IMR-90 (cell line): ENCODE results near the gene CADM4. TPM values are rescaled to one million over a fixed set of nuclear protein-coding genes. Genes with fewer than 3 reads are reported as not detected.

Experiments used
- ATAC-seq: fragments of 200-7000 bp; cut with Tn5 transposase; 2 replicates; pipeline ENCODE4 v1.9.1; 2020; ENCODE audit warnings: low read depth, mild to moderate bottlenecking, moderate library complexity
- BruUV-seq: library from RNA; stranded (reverse); fragments of 400-500 nt; replicated peaks from 2 replicates; lab custom pipeline; 2021; lab: Mats Ljungman, UMichigan
- CTCF ChIA-PET: fragments of 300-600 bp; formaldehyde crosslinking; extraction: SDS; loops from one replicate; lab custom pipeline; 2021; ENCODE audit warnings: antibody characterized with exemption; lab: Yijun Ruan, JAX
- POLR2A ChIA-PET: fragments of 300-600 bp; sonication (Branson Sonifier 250); formaldehyde crosslinking; loops from one replicate; lab custom pipeline; 2022; ENCODE audit warnings: antibody characterized with exemption; ENCODE audit not compliant: unreplicated experiment; lab: Charles Lee
- DNase-seq: peaks from one replicate; pipeline ENCODE4 v3.0.0; 2013
- H2AFZ ChIP-seq: replicated peaks from 2 replicates; pipeline ENCODE3; 2013; ENCODE audit warnings: low read length, mild to moderate bottlenecking; ENCODE audit not compliant: poor library complexity
- H2AK5ac ChIP-seq: 2 replicates; pipeline ENCODE4 v1.6.1; 2013; ENCODE audit warnings: low read depth, low read length, inconsistent platforms
- H2AK9ac ChIP-seq: replicated peaks from 2 replicates; pipeline ENCODE3; 2013; ENCODE audit warnings: mild to moderate bottlenecking, low read depth, low read length, moderate library complexity; ENCODE audit not compliant: poor library complexity
- H2BK120ac ChIP-seq: 2 replicates; pipeline ENCODE4 v1.6.1; 2013; ENCODE audit warnings: low read depth, low read length, inconsistent platforms
- H2BK15ac ChIP-seq: 3 replicates; pipeline ENCODE4 v1.6.1; 2013; ENCODE audit warnings: low read depth, low read length, inconsistent platforms
- H2BK20ac ChIP-seq: 2 replicates; pipeline ENCODE4 v1.6.1; 2013; ENCODE audit warnings: low read depth, mild to moderate bottlenecking, inconsistent platforms, low read length, moderate library complexity
- H2BK5ac ChIP-seq: 2 replicates; pipeline ENCODE4 v1.6.1; 2013; ENCODE audit warnings: mild to moderate bottlenecking, low read depth, low read length, inconsistent platforms; ENCODE audit not compliant: poor library complexity, severe bottlenecking
- H3K14ac ChIP-seq: replicated peaks from 2 replicates; pipeline ENCODE4 v1.6.1; 2013; ENCODE audit warnings: low read depth, low read length, inconsistent platforms
- H3K18ac ChIP-seq: 2 replicates; pipeline ENCODE4 v1.6.1; 2013; ENCODE audit warnings: low read depth, low read length, control low read depth
- H3K23ac ChIP-seq: 2 replicates; pipeline ENCODE4 v1.6.1; 2013; ENCODE audit warnings: low read depth, low read length, inconsistent platforms
- H3K27ac ChIP-seq: 2 replicates; pipeline ENCODE4 v1.5.1; 2013; ENCODE audit warnings: mild to moderate bottlenecking, control low read depth, low read length; ENCODE audit not compliant: insufficient read depth
- H3K27me3 ChIP-seq: 2 replicates; pipeline ENCODE4 v1.6.1; 2013; ENCODE audit warnings: low read length; ENCODE audit not compliant: control insufficient read depth, insufficient read depth
- H3K36me3 ChIP-seq: 2 replicates; pipeline ENCODE4 v1.6.1; 2013; ENCODE audit warnings: low read length, mixed read lengths; ENCODE audit not compliant: control insufficient read depth, insufficient read depth
- H3K4ac ChIP-seq: 2 replicates; pipeline ENCODE4 v1.6.1; 2013; ENCODE audit warnings: low read depth, low read length, inconsistent platforms
- H3K4me1 ChIP-seq: 2 replicates; pipeline ENCODE4 v1.6.1; 2013; ENCODE audit warnings: low read length, mixed read lengths; ENCODE audit not compliant: control insufficient read depth, insufficient read depth
- H3K4me2 ChIP-seq: 2 replicates; pipeline ENCODE4 v1.6.1; 2013; ENCODE audit warnings: low read depth, mild to moderate bottlenecking, control low read depth, low read length, moderate library complexity
- H3K4me3 ChIP-seq: 2 replicates; pipeline ENCODE4 v1.5.1; 2013; ENCODE audit warnings: low read depth, mild to moderate bottlenecking, control low read depth, low read length, moderate library complexity; ENCODE audit not compliant: insufficient read depth
- H3K56ac ChIP-seq: 2 replicates; pipeline ENCODE4 v1.6.1; 2013; ENCODE audit warnings: low read length, inconsistent platforms; ENCODE audit not compliant: insufficient read depth; ENCODE audit errors: extremely low read depth
- H3K79me1 ChIP-seq, 2 experiments: 2 replicates each; pipeline ENCODE4 v1.6.1; 2013; ENCODE audit warnings: low read length in 2 of 2, inconsistent platforms in 1 of 2, low read depth in 1 of 2
- H3K9ac ChIP-seq: 2 replicates; pipeline ENCODE4 v1.6.1; 2013; ENCODE audit warnings: low read depth, low read length, control low read depth
- H3K9me1 ChIP-seq: 2 replicates; pipeline ENCODE4 v1.6.1; 2013; ENCODE audit warnings: low read length, inconsistent platforms; ENCODE audit not compliant: insufficient read depth
- H3K9me3 ChIP-seq: 2 replicates; pipeline ENCODE4 v1.6.1; 2013; ENCODE audit warnings: low read length; ENCODE audit not compliant: control insufficient read depth, insufficient read depth
- H4K20me1 ChIP-seq: 2 replicates; pipeline ENCODE4 v1.6.1; 2013; ENCODE audit warnings: low read length, inconsistent platforms; ENCODE audit not compliant: insufficient read depth
- H4K5ac ChIP-seq: 2 replicates; pipeline ENCODE4 v1.6.1; 2013; ENCODE audit warnings: mild to moderate bottlenecking, low read depth, low read length, control low read depth
- H4K8ac ChIP-seq, 2 experiments: 2 replicates each; pipeline ENCODE4 v1.6.1; 2013; ENCODE audit warnings: low read depth in 2 of 2, low read length in 2 of 2, control low read depth in 1 of 2, inconsistent platforms in 1 of 2
- H4K91ac ChIP-seq: 2 replicates; pipeline ENCODE4 v1.6.1; 2013; ENCODE audit warnings: low read depth, low read length, inconsistent platforms; ENCODE audit not compliant: insufficient read depth
- CHD1 ChIP-seq: IDR thresholded peaks from 2 replicates; pipeline ENCODE4 v1.6.1; 2012; ENCODE audit warnings: low read depth, low read length, improper control_type of control experiment
- CTCF ChIP-seq: conservative IDR thresholded peaks from 2 replicates; pipeline ENCODE4 v1.5.1; 2012; ENCODE audit warnings: mild to moderate bottlenecking, low read depth, low read length, improper control_type of control experiment
- MAFK ChIP-seq: IDR thresholded peaks from 2 replicates; pipeline ENCODE4 v1.6.1; 2012; ENCODE audit warnings: low read depth, low read length, improper control_type of control experiment
- NFE2L2 ChIP-seq: fragments of 150-350 bp; IDR thresholded peaks from 2 replicates; pipeline ENCODE4 v1.6.1; 2016; ENCODE audit warnings: low read depth, mild to moderate bottlenecking, low read length
- RAD21 ChIP-seq: IDR thresholded peaks from 2 replicates; pipeline ENCODE4 v1.6.1; 2012; ENCODE audit warnings: low read length, improper control_type of control experiment
- SMC3 ChIP-seq: fragments of 150-350 bp; IDR thresholded peaks from 2 replicates; pipeline ENCODE4 v1.6.1; 2016; ENCODE audit warnings: low read depth, mild to moderate bottlenecking, antibody characterized with exemption, low read length, moderate library complexity
- WGBS, 2 experiments: methylation state at CpG; one replicate each; pipeline versions ENCODE4 v1.1.5 to v1.1.7; 2013; ENCODE audit warnings: missing lambda C conversion rate in 2 of 2; ENCODE audit not compliant: insufficient read length in 1 of 2; ENCODE audit errors: extremely low coverage in 2 of 2; 5-methylcytosine and 5-hydroxymethylcytosine counted together
- dilution Hi-C: fragments of 300-500 bp; cut with HindIII; formaldehyde crosslinking; loops from one replicate; pipeline ENCODE4 v1.14.3; 2018; ENCODE audit warnings: low sequenced_read_pairs; ENCODE audit not compliant: unreplicated experiment
- in situ Hi-C: fragments of 300-500 bp; cut with MboI; formaldehyde crosslinking; loops from 3 replicates; pipeline ENCODE4 v1.14.3; 2019; ENCODE audit warnings: low sequenced_read_pairs, inconsistent platforms, mixed read lengths
- intact Hi-C: fragments of 100-400 bp; cut with micrococcal nuclease; formaldehyde crosslinking; loops from 2 replicates; pipeline ENCODE4 v1.10.0; 2022
- polyA plus RNA-seq, 3 experiments: library from polyadenylated mRNA; depleted of rRNA; stranded (reverse); fragments of >200 nt; gene quantifications; 2 replicates each; pipeline ENCODE4 v1.2.3, GENCODE V29; 2012; ENCODE audit warnings: low replicate concordance in 1 of 3
- total RNA-seq: library from RNA; depleted of rRNA; stranded (reverse); fragments of >200 nt; gene quantifications from 2 replicates; pipeline ENCODE4 v1.2.3, GENCODE V29; 2012

CADM4 gene
- total and polyA plus RNA-seq, 2 of the 4 experiments (the other 2 are of a cell fraction): 2.0 to 4.9 TPM

- Histone ChIP-seq H3K9ac (no peak overlapping the region), H3K4me3 (no peak overlapping the region), H2AFZ (no peak overlapping the region), H3K14ac (no peak overlapping the region), H4K20me1 (no peaks in the 10 kb centered on the region), H2BK20ac (no peak overlapping the region), H2AK9ac (no peak overlapping the region), H3K9me3 (no peaks in the 10 kb centered on the region), H3K79me1 (peaks cover 7 to 18% of the 10 kb centered on the region in 2 experiments), H4K8ac (no peak overlapping the region), H3K27me3 (no peaks in the 10 kb centered on the region), H4K5ac (no peak overlapping the region), H3K27ac (no peak overlapping the region), H2BK15ac (no peak overlapping the region), H4K91ac (no peak overlapping the region), H2BK5ac (no peak overlapping the region), H3K18ac (no peak overlapping the region), H2AK5ac (no peak overlapping the region), H3K9me1 (peaks cover 3% of the 10 kb centered on the region), H2BK120ac (no peak overlapping the region), H3K4me1 (peaks cover 5% of the 10 kb centered on the region), H3K56ac (no peak overlapping the region), H3K4me2 (no peak overlapping the region), H3K23ac (no peak overlapping the region), H3K4ac (no peak overlapping the region), H3K36me3 (no peaks in the 10 kb centered on the region)
- in situ Hi-C loops (no loop called here), intact Hi-C loops (no loop called here), dilution Hi-C loops (no loop called here)
- no peak for ATAC-seq
- ChIA-PET POLR2A (no interaction called here), CTCF (no interaction called here)
- BruUV-seq: no TSS peak
- TF ChIP-seq SMC3: no peak
- TF ChIP-seq NFE2L2: no peak
- TF ChIP-seq MAFK: no peak
- TF ChIP-seq RAD21: no peak
- no peak for TF ChIP-seq CTCF
- TF ChIP-seq CHD1: no peak
- 71% methylated on average over 1 of the region's 3 CpGs; no CpG with 5 or more reads in 1 of the 2 experiments for WGBS, 2 experiments
- no peak for DNase-seq
Measured at GRCh38 chr19:43578787-43579186, 60.9 kb downstream of the CADM4 start.
